RWPE2 (cell line): ENCODE data around the gene TSHZ2.

Experiments used
- ATAC-seq: fragments of 200-7000 bp; cut with Tn5 transposase; 3 replicates; pipeline ENCODE4 v1.9.1; 2021; ENCODE audit warnings: low read depth
- DNase-seq: peaks from one replicate; pipeline ENCODE4 v3.0.0-alpha.2; 2020; ENCODE audit warnings: low spot score
- H3K27ac ChIP-seq: fragments of 450-650 bp; 2 replicates; pipeline ENCODE4 v1.5.1; 2017; ENCODE audit warnings: mild to moderate bottlenecking; ENCODE audit not compliant: poor library complexity, severe bottlenecking
- H3K27me3 ChIP-seq: fragments of 250-450 bp; sonication (Bioruptor Pico); 2 replicates; pipeline ENCODE4 v1.5.1; 2021; ENCODE audit warnings: mild to moderate bottlenecking, moderate library complexity; ENCODE audit not compliant: insufficient read depth, poor library complexity, severe bottlenecking
- H3K36me3 ChIP-seq: fragments of 250-450 bp; sonication (Bioruptor Pico); 2 replicates; pipeline ENCODE4 v1.5.1; 2020; ENCODE audit warnings: low read depth, mild to moderate bottlenecking, moderate library complexity
- H3K4me1 ChIP-seq: fragments of 250-450 bp; sonication (Bioruptor Pico); 2 replicates; pipeline ENCODE4 v1.5.1; 2021; ENCODE audit warnings: mild to moderate bottlenecking, moderate library complexity; ENCODE audit not compliant: insufficient read depth, poor library complexity, severe bottlenecking
- H3K4me3 ChIP-seq: fragments of 250-450 bp; sonication (Bioruptor Pico); 2 replicates; pipeline ENCODE4 v1.5.1; 2021; ENCODE audit warnings: mild to moderate bottlenecking, moderate library complexity; ENCODE audit not compliant: severe bottlenecking
- H3K9me3 ChIP-seq: fragments of 250-450 bp; sonication (Bioruptor Pico); 2 replicates; pipeline ENCODE4 v1.5.1; 2021; ENCODE audit warnings: mild to moderate bottlenecking, moderate library complexity; ENCODE audit not compliant: severe bottlenecking
- TF ChIP-seq, protein P1 (sequence below): fragments of 450-650 bp; IDR thresholded peaks from one replicate; pipeline ENCODE4 v1.5.1; 2017; ENCODE audit warnings: mild to moderate bottlenecking, moderate library complexity; ENCODE audit not compliant: poor library complexity, severe bottlenecking

Gene TSHZ2

GRCh38 chr20:53142225-53143127 lies 170.3 kb downstream of the TSHZ2 start:
- DNase-seq = no peak

GRCh38 chr20:53146201-53146891 lies 174.2 kb downstream of the TSHZ2 start:
- ATAC-seq = no peak
- H3K9me3 ChIP-seq = no peaks in the 10 kb centered on the region
- no peaks in the 10 kb centered on the region for H3K4me1 ChIP-seq
- no peaks in the 10 kb centered on the region for H3K36me3 ChIP-seq
- H3K4me3 ChIP-seq = no peak overlapping the region
- no peak for DNase-seq
- no peaks in the 10 kb centered on the region for H3K27me3 ChIP-seq
- TF ChIP-seq, protein P1, sequence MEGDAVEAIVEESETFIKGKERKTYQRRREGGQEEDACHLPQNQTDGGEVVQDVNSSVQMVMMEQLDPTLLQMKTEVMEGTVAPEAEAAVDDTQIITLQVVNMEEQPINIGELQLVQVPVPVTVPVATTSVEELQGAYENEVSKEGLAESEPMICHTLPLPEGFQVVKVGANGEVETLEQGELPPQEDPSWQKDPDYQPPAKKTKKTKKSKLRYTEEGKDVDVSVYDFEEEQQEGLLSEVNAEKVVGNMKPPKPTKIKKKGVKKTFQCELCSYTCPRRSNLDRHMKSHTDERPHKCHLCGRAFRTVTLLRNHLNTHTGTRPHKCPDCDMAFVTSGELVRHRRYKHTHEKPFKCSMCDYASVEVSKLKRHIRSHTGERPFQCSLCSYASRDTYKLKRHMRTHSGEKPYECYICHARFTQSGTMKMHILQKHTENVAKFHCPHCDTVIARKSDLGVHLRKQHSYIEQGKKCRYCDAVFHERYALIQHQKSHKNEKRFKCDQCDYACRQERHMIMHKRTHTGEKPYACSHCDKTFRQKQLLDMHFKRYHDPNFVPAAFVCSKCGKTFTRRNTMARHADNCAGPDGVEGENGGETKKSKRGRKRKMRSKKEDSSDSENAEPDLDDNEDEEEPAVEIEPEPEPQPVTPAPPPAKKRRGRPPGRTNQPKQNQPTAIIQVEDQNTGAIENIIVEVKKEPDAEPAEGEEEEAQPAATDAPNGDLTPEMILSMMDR = no peak
- H3K27ac ChIP-seq = no peak overlapping the region

More at GRCh38 chr20:53142225-53143127, 170.3 kb downstream of the TSHZ2 start:
- Histone ChIP-seq H3K27me3 (no peaks in the 10 kb centered on the region), H3K36me3 (no peaks in the 10 kb centered on the region), H3K4me3 (no peak overlapping the region), H3K4me1 (no peaks in the 10 kb centered on the region), H3K9me3 (no peaks in the 10 kb centered on the region), H3K27ac (no peak overlapping the region)
- TF ChIP-seq, protein P1 = no peak
- ATAC-seq = no peak

GRCh38 chr20:53148771-53149147 lies 176.6 kb downstream of the TSHZ2 start:
- TF ChIP-seq, protein P1 = no peak
- DNase-seq (no peak), ATAC-seq (0 out of 3 replicates have a peak, but pooled peaks have one; percentile 6)
- Histone ChIP-seq H3K27me3 (no peaks in the 10 kb centered on the region), H3K36me3 (no peaks in the 10 kb centered on the region), H3K27ac (no peak overlapping the region), H3K4me1 (no peaks in the 10 kb centered on the region), H3K4me3 (no peak overlapping the region), H3K9me3 (no peaks in the 10 kb centered on the region)

- H3K4me3 ChIP-seq = no peak overlapping the region
- DNase-seq (no peak), ATAC-seq (no peak)
- no peaks in the 10 kb centered on the region for H3K27me3 ChIP-seq
- H3K9me3 ChIP-seq = no peaks in the 10 kb centered on the region
- H3K36me3 ChIP-seq = no peaks in the 10 kb centered on the region
- H3K27ac ChIP-seq = no peak overlapping the region
- TF ChIP-seq, protein P1 = no peak
- H3K4me1 ChIP-seq = no peaks in the 10 kb centered on the region
Observed at GRCh38 chr20:53149148-53149889, 177.2 kb downstream of the TSHZ2 start.
